HG02623 (cell line): ENCODE results near the gene PARS2.
"Not testable (repeated sequence)": the region's sequence is repeated elsewhere in the genome, so short reads cannot be mapped to it uniquely, and the experiment has no call there.

Experiments used
- ATAC-seq: cut with Tn5 transposase; IDR thresholded peaks from one replicate; pipeline ENCODE4 v1.9.1; 2021; ENCODE audit warnings: moderate library complexity; ENCODE audit not compliant: unreplicated experiment

PARS2 gene

DNA sequence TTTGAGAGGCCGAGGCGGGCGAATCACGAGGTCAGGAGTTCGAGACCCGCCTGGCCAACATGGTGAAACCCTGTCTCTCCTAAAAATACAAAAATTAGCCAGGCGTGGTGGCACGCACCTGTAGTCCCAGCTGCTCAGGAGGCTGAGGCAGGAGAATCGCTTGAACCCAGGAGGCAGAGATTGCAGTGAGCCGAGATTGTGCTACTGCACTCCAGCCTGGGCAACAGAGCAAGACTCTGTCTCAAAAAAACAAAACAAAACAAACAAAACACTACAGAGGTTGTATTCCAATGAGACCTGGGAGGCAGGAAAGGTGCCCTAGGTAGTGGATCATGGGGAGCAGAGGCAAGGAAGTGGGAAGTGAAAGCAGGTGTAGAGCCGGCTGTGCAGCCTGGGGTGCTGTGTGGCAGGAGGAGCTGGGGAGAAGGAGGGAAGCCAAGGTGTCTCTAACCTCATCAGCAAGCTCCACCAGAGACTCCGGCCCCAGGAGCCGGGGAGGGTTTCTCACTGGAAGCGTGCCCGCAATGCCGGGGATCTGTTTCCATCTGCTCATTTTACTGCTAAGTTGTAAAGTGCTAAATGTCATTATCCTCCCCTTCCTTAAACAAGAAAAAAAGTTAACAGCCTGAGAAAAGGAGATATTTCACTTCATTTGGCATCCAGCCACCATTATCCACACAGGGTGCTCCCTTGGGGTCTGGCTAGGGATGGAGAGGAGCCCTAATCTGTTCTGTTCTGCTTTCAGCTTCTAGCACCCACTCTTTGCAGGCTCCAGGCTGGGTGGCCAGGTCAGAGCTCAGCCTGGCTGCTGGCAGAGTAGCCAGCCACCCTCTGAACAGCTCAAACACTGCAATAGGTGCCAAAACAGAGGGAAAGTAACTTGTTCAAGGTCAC is 11.8 kb upstream of the PARS2 start:
- ATAC-seq: not testable (repeated sequence)

- ATAC-seq: no peak
Measured at GRCh38 chr1:54774820-54775498, 10.6 kb upstream of the PARS2 start.

- no peak for ATAC-seq
Measured at GRCh38 chr1:54772951-54773350, 8.6 kb upstream of the PARS2 start.

DNA sequence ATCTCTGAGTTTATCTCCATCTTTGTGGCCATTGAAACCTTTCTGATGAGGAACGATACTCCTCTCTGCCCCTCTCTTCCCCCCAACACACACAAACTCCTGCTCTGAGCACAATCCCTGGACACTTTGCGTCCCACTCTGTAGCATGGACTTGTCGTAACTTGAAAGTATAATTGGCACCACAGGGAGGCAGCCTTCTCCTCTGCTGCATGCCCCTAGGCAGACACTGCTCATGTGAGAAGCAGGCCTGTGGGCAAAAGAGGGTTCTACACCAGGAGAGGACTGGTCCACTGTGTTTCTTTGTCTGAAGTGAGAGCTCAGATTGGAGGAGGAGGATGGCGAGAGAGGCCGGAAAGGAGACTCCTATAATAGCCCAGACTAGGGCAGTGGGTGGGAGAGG is 3.8 kb upstream of the PARS2 start:
- ATAC-seq: no peak

- no peak for ATAC-seq
Measured at GRCh38 chr1:54767526-54767925, 3.2 kb upstream of the PARS2 start.

DNA sequence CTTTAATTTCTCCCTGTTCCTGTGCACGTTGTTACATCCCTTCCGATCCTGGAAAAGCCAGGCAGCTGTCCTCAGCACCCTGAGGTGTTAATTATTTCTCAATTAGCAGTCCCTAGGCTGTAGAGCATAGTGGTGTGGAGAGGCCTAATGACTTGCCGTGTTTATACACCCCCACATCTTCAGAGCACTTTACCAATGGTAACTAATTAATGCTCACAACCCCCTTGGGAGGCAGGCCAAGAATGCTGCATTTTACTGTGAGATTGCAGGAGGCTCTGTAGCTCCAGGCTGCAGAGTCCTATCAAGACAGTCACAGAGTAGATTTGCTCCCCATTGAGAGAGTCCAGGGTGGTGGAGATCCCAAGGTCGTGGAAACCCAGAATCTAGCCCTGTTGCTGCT is 2.4 kb upstream of the PARS2 start:
- ATAC-seq: no peak

- peak; percentile 11 for ATAC-seq
Measured at GRCh38 chr1:54764922-54765561, 719 bp upstream of the PARS2 start.

- ATAC-seq: no peak
Measured at GRCh38 chr1:54763816-54764132, 549 bp downstream of the PARS2 start.

- ATAC-seq: no peak
Measured at GRCh38 chr1:54758678-54759348, 5.5 kb downstream of the PARS2 start.

- ATAC-seq: no peak
Measured at GRCh38 chr1:54757833-54758232, 6.5 kb downstream of the PARS2 start.

GRCh38 chr1:54754486-54755285 is 9.6 kb downstream of the PARS2 start:
- no peak for ATAC-seq

DNA sequence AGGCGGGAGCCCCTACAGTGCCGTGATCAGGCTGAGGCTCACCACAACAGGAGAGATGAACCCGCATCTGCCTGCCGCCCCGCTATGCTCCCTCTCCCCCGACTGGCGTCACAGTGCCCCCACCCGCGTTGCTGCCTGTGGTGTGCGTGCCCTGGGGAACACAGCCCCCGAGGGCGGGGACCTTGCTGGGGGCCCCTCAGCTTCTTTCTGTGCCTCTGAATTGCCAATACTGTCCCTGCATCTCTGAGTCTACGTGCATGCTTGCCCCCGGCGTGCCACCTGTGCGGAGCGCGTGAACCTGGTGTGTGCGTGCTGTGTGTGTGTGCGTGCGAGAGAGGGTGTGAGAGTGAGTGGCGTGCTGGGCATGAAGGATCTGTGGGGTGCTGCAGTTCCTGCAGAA is 10.3 kb downstream of the PARS2 start:
- no peak for ATAC-seq

DNA sequence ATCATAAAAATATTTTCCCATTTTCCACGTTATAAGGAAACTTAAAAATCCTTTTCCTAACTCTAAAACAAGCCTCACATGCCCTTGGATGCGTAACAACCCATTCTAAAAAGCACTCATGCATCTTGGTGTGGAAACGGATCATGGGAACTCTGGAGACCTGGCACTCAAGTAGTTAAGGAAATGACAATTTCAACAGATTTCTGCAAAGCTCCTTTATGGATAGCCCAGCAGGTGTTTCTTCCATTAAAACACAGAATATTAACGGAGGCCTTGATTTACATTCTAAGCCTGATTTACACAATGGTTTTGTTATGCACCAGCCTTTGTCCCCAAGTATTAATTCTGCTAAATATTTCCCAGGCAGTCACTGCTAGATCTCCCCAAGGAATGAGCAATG is 12.9 kb downstream of the PARS2 start:
- no peak for ATAC-seq

GRCh38 chr1:54750596-54750995 is 13.7 kb downstream of the PARS2 start:
- ATAC-seq: no peak

GRCh38 chr1:54748094-54748835 is 16.1 kb downstream of the PARS2 start:
- ATAC-seq: no peak

GRCh38 chr1:54745864-54746263 is 18.5 kb downstream of the PARS2 start:
- no peak for ATAC-seq

DNA sequence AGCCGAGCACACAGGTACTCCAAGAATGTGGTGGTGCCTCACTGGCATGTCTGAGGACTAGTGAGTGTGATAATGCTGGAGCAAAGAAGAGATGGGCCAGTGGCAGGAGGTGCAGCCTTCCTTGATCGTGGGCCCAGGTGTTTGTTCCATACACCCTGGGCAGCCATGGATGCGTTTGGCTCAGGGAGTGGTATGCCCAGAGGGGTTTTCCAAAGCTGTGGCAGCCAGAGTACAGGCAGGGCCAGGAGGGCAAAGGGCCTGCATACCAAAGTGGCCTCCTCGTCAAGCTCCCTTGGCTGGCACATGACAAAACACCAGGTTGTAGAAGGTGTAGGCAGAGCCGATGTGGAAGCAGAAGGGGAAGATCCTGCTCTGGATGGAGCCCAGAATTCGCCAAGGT is 19.0 kb downstream of the PARS2 start:
- no peak for ATAC-seq

- ATAC-seq: no peak
Measured at GRCh38 chr1:54744696-54745095, 19.6 kb downstream of the PARS2 start.

DNA sequence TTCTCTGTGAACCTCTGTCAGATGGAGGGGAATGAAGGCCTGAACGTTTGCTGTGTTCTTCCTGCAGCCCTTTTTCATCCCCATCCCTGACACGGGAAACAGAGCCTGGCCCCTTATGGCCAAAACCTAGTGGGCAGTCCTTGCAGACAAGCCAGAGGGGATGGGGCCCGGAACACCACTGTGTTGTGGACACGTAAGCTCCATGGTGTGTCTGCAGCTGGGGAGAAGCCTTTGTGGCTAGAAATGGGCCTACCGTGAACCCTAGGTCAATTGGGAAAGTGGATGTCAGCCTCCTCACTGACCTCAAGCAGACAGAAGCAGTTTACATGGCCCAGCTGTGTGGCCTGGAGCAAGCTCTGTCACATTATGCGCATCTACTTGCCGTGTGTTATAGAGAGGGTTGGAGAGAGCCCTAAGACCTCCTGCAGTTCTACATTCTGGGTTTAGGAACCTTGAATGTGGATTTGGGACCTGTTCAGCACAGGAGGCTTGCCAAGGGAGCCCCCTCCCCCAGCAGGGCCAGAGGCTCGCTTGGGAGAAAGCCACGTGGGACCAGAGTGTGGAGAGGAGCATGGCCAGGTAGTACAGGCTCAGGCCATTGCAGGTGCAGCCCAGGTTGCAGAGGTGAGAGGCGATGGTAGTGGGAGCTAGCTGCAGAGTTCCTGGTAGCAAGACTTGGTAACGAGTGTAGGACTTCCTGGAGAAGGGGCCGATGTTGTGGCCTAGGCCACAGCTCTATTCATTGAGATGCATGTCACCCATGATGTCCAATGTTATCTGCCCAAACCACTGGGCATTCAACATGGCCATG is 20.7 kb downstream of the PARS2 start:
- ATAC-seq: no peak
